Lower lobe of right lung (tissue), 2 donors: ENCODE data around the gene XPO5. TPM values are rescaled to one million over a fixed set of nuclear protein-coding genes. Genes with fewer than 3 reads are reported as not detected.

Source experiments
- ATAC-seq, 2 donors: fragments of 200-7000 bp; cut with Tn5 transposase; one replicate each; pipeline ENCODE4 v1.9.1; 2020 to 2022; ENCODE audit warnings: mild to moderate bottlenecking in 2 of 2, moderate library complexity in 2 of 2
- DNase-seq: peaks from one replicate; pipeline ENCODE4 v3.0.0-alpha.2; 2020
- H3K27ac ChIP-seq: fragments of 200-600 bp; one replicate; pipeline ENCODE4 v1.8.0; 2022
- H3K27me3 ChIP-seq: fragments of 200-600 bp; one replicate; pipeline ENCODE4 v1.8.0; 2022; ENCODE audit warnings: low read depth
- H3K36me3 ChIP-seq: fragments of 200-600 bp; one replicate; pipeline ENCODE4 v1.8.0; 2022; ENCODE audit warnings: mild to moderate bottlenecking
- H3K4me1 ChIP-seq: fragments of 200-600 bp; one replicate; pipeline ENCODE4 v1.8.0; 2022
- H3K4me3 ChIP-seq: fragments of 200-600 bp; one replicate; pipeline ENCODE4 v1.8.0; 2022; ENCODE audit warnings: mild to moderate bottlenecking
- H3K9me3 ChIP-seq: fragments of 200-600 bp; one replicate; pipeline ENCODE4 v1.8.0; 2022
- intact Hi-C: fragments of 100-400 bp; cut with DNase I; formaldehyde crosslinking; loops from one replicate; pipeline ENCODE4 v1.11.0; 2022
- total RNA-seq: library from RNA; stranded (reverse); fragmentation: NEBNext Ultra II Directional; extraction: Animal tissue kit (Norgen Biotek cat#: 25700); gene quantifications from one replicate; pipeline ENCODE4 v1.2.1, GENCODE V29; 2021
- TF ChIP-seq, protein P1 (sequence below): fragments of 200-600 bp; IDR thresholded peaks from one replicate; pipeline ENCODE4 v1.8.0; 2022; ENCODE audit warnings: antibody characterized with exemption, mild to moderate bottlenecking
- donor health status: DM: no; HTN: yes; CAD: no; lungs with severe emphysema.

Gene XPO5
- total RNA-seq, 1 donor from 2014 or later, result 29.9 TPM

DNA sequence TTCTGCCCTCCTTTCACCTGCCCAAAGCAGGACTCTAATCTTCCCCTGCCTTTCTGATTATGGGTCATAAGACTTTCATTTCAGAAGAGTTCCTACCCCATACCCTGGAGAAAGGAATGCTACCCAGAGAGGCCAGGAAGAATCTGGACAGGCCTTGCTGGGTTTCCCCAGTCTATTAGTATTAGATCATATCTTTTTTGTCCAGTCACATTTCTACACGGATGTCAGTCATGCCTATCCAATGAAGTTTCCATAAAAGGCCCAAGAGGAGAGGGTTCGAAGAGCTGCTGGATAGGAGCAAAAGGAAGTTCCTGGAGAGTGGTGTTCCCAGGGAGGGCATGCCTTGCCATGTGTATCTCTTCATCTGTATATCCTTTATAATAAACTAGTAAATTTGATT lies 3.3 kb upstream of the XPO5 start:
- ATAC-seq, result no peak
- peaks cover 31% of the 10 kb centered on the region for H3K4me1 ChIP-seq
- DNase-seq, result no peak
- no peak overlapping the region for H3K4me3 ChIP-seq
- intact Hi-C loops, result no loop called here
- H3K27ac ChIP-seq, result no peak overlapping the region
- TF ChIP-seq, protein P1, sequence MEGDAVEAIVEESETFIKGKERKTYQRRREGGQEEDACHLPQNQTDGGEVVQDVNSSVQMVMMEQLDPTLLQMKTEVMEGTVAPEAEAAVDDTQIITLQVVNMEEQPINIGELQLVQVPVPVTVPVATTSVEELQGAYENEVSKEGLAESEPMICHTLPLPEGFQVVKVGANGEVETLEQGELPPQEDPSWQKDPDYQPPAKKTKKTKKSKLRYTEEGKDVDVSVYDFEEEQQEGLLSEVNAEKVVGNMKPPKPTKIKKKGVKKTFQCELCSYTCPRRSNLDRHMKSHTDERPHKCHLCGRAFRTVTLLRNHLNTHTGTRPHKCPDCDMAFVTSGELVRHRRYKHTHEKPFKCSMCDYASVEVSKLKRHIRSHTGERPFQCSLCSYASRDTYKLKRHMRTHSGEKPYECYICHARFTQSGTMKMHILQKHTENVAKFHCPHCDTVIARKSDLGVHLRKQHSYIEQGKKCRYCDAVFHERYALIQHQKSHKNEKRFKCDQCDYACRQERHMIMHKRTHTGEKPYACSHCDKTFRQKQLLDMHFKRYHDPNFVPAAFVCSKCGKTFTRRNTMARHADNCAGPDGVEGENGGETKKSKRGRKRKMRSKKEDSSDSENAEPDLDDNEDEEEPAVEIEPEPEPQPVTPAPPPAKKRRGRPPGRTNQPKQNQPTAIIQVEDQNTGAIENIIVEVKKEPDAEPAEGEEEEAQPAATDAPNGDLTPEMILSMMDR, result no peak
- no peaks in the 10 kb centered on the region for H3K9me3 ChIP-seq
- peaks cover 21% of the 10 kb centered on the region for H3K36me3 ChIP-seq
- H3K27me3 ChIP-seq, result no peaks in the 10 kb centered on the region

GRCh38 chr6:43578748-43579147 lies 2.9 kb upstream of the XPO5 start:
- Histone ChIP-seq H3K9me3 (no peaks in the 10 kb centered on the region), H3K4me1 (peaks cover 31% of the 10 kb centered on the region), H3K27ac (no peak overlapping the region), H3K4me3 (no peak overlapping the region), H3K27me3 (no peaks in the 10 kb centered on the region), H3K36me3 (peaks cover 17% of the 10 kb centered on the region)
- DNase-seq (no peak), ATAC-seq (no peak)
- intact Hi-C loops, result no loop called here
- TF ChIP-seq, protein P1, result no peak

GRCh38 chr6:43575105-43575771 lies 600 bp downstream of the XPO5 start:
- peak; percentile 64 to 67 for ATAC-seq
- H3K27ac ChIP-seq, result peak overlapping the region; percentile 86
- TF ChIP-seq, protein P1, result no peak

DNA sequence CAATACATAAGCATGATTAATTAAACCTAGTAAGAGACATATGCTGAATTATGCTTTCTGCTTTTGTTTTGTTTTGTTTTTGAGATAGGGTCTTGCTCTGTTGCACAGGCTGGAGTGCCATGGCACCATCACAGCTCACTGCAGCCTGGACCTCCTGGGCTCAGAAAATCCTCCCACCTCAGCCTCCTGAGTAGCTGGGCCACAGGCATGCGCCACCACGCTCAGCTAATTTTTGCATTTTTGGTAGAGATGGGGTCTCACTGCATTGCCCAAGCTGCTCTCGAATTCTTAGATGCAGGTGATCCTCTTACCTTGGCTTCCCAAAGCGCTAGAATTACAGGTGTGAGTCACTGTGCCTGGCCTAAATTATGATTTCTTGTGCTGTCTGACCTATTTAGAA lies 3.8 kb downstream of the XPO5 start:
- H3K36me3 ChIP-seq, result peaks cover 65% of the 10 kb centered on the region
- intact Hi-C loops, result no loop called here

More at GRCh38 chr6:43575105-43575771, 600 bp downstream of the XPO5 start:
- peak; percentile 73 for DNase-seq
- intact Hi-C loops, result no loop called here
- Histone ChIP-seq H3K36me3 (peaks cover 33% of the 10 kb centered on the region), H3K4me1 (peaks cover 31% of the 10 kb centered on the region), H3K9me3 (no peaks in the 10 kb centered on the region), H3K4me3 (peak overlapping the region; percentile 99), H3K27me3 (no peaks in the 10 kb centered on the region)

GRCh38 chr6:43570876-43571441 lies 4.9 kb downstream of the XPO5 start:
- peaks cover 11% of the 10 kb centered on the region for H3K4me1 ChIP-seq
- H3K4me3 ChIP-seq, result no peak overlapping the region
- H3K9me3 ChIP-seq, result no peaks in the 10 kb centered on the region
- no peak for DNase-seq
- intact Hi-C loops, result no loop called here
- H3K36me3 ChIP-seq, result peaks cover 76% of the 10 kb centered on the region
- H3K27ac ChIP-seq, result no peak overlapping the region
- TF ChIP-seq, protein P1, result no peak
- H3K27me3 ChIP-seq, result no peaks in the 10 kb centered on the region
- no peak for ATAC-seq

More for the DNA sequence above, 3.8 kb downstream of the XPO5 start:
- no peaks in the 10 kb centered on the region for H3K27me3 ChIP-seq
- no peaks in the 10 kb centered on the region for H3K9me3 ChIP-seq
- DNase-seq (no peak), ATAC-seq (no peak)
- TF ChIP-seq, protein P1, result no peak
- no peak overlapping the region for H3K4me3 ChIP-seq
- H3K27ac ChIP-seq, result no peak overlapping the region
- peaks cover 16% of the 10 kb centered on the region for H3K4me1 ChIP-seq
